Fibroblast of peridontal ligament (primary cell): ENCODE data around the gene FAM98C.
A peak's percentile ranks its signal among the peaks of the same experiment; 100 is the strongest.
"Not testable (repeated sequence)": the region's sequence is repeated elsewhere in the genome, so short reads cannot be mapped to it uniquely, and the experiment has no call there.

Experiments used
- DNase-seq: peaks from one replicate; pipeline ENCODE4 v3.0.0-alpha.2; 2010; ENCODE audit errors: extremely low read depth

FAM98C gene

DNA sequence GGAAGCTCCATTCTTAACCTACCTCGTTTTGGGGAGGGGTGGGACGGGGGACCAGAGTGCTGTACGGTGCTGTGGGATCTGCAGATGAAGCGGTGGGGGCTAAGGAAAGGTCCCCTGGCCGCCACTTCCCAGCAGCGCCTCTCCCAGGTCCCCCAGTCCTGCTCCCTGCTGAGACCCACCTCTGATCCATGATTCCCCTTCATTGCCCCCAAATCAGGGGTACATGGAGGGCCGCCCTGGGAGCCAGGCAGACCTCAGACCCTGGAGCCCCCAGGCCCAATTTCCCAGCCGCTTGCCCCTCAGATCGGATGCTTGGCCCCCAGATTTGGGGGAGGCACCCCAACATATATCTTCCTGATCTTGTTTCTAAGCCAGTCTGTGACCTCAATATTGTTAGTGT, 3.8 kb upstream of the FAM98C start:
- DNase-seq = no peak

GRCh38 chr19:38399537-38399936, 3.4 kb upstream of the FAM98C start:
- no peak for DNase-seq

GRCh38 chr19:38400361-38400760, 2.5 kb upstream of the FAM98C start:
- DNase-seq = no peak

DNA sequence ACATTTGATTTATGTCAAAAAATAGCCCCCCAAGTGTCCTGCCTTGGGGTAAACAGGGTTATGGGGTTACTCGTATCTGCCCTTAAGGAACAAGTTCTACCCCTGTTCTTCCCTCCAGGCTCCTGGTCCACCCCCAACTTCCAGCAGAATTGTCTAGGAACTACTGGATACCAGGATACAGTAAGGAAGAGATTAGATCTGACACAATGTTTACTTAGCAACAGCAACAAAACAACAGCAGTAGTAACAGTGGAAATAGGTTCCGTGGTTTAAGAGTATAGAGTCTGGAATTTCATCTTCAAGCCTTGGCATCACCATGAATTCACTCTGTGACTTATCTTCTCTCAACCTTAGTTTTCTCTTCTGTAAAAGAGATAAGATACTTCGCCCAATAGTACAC, 1.7 kb upstream of the FAM98C start:
- peak; percentile 26 for DNase-seq

DNA sequence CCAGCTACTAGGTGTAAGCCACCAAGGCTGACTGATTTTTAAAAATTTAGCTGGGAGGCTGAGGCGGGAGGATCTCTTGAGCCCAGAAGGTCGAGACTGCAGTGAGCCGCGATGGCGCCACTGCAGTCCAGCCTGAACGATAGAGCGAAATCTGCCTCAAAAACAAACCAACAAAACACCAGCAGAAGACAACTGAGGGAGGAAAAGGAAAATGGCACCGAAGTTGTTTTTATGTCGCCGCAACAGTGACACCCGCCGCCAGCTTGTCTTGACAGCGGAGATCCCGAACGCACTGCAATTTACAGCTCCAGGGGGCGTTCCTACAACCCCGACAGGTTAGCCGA, 298 bp upstream of the FAM98C start:
- DNase-seq = no peak

DNA sequence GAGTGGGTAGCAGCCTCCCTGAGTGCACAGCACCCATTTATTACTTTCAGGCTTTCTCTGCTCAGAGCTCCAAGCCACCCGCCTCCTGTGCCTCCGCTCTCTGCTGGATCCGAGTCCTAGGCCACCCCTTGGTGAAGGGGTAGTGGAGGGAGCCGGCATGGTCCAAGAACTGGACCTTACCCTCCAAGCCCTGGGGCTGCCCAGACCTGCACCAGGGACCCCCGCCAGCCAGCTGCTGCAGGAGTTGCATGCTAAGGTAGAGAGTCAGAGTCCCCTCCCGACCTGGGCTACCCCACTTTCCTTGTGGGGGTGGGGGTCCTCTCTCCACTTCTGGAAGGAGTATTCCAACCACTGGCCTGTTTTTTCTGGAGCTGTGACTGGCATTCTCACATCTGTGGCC, 2.0 kb downstream of the FAM98C start:
- no peak for DNase-seq

DNA sequence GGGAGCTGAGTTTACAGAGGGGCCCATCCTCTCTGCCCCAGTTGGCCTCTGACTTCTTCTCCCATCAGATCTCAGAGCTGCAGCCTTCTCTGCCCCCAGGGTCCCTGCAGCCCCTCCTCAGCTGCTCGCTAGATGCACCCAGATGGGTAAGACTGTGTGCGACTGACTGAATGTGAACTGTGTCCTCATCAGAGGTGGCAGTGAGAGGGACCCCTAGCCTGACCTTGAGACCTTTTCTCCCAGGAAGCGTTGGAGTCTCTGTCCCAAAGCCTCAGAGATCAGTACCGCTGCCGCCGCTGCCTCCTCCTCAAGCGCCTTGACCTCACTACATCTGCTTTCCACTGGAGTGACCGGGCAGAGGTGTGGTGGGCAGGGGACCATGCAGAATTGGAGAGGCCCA, 2.4 kb downstream of the FAM98C start:
- DNase-seq = no peak

DNA sequence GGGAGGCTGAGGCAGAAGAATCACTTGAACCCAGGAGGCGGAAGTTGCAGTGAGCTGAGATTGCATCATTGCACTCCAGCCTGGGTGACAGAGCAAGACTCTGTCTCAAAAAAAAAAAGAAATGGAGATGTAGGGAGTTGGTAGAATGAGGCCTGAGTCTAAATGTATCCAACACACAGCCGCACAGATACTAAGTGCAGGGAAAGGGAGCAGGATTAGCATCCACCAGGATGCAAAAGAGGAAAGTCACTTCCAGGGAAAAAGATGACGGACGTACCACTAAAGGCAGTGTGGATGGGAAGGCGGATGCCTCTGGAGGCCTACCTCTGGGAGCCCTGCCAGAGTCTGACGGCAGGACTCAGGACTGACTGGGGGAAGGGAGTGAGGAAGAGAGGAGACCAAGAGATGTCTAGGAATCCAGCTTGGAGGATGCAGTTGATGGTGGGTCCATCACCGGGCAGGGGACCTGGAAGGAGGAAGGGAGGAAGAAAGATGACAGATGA, 6.8 kb downstream of the FAM98C start:
- DNase-seq = peak; percentile 60

DNA sequence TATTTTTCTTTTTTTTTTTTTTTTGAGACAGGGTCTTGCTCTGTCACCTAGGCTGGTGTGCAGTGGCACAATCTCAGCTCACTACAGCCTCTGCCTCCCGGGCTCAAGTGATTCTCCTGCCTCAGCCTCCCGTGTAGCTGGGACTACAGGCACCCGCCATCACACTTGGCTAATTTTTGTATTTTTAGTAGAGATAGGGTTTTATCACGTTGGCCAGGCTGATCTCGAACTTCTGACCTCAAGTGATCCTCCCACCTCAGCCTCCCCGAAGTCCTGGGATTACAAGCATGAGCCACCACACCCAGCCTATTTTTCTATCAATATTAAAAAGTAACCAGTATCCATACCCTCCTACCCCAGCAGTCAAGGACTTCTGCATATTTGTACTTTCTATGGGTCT, 7.5 kb downstream of the FAM98C start:
- DNase-seq = not testable (repeated sequence)

DNA sequence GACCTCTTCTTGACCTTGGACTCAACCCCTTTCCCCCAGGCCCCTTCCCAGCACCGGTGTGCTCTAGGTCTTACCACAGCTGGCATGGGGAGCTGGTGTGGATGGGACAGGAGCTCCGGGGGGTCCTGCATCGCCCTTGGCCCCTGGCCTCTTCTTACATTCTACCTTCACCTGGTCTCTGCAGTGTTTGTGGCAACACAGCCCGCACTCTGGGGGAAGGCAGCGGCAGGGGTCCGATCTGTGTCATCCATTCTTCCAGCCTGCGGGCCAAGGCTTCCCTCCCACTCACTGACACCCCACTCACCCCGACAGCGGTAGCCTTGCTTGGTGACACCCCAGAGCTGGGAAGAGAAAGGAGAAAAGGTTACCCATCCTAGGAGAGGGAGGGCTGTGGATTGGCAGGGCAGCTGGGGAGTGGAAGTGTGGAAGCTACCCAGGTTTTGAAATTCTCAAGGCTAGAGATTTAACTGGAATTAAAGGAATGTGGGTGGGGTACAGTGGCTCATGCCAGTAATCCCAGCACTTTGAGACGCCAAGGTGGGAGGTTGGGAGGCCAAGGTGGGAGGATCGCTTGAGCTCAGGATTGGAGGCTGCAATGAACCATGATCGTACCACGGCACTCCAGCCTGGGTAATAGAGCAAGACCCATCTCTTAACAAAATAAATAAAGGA, 8.3 kb downstream of the FAM98C start:
- DNase-seq = no peak

GRCh38 chr19:38411898-38412297, 9.0 kb downstream of the FAM98C start:
- not testable (repeated sequence) for DNase-seq

DNA sequence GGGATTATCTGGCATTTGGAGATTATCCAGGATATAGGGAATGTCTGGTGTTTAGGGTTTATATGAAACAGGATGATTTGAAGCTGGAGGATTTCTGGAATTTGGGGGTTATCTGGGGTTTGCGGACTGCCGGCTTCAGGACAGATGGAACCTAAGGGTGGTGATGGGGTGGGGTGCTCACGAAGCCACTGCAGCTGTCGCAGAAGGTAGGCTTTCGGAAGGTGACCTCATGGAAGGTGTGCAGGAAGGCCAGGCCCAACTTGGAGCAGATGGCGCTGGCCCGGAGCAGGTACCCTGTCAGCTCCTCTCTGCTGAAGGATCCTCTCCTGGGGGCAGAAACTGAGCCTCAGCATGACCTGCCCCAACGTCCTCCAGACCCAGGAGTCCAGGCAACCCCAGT, 9.6 kb downstream of the FAM98C start:
- DNase-seq = no peak

GRCh38 chr19:38412961-38413360, 10.1 kb downstream of the FAM98C start:
- no peak for DNase-seq

- DNase-seq = no peak
Observed at GRCh38 chr19:38413416-38413815, 10.5 kb downstream of the FAM98C start.

- DNase-seq = no peak
Observed at GRCh38 chr19:38417146-38417543, 14.3 kb downstream of the FAM98C start.

DNA sequence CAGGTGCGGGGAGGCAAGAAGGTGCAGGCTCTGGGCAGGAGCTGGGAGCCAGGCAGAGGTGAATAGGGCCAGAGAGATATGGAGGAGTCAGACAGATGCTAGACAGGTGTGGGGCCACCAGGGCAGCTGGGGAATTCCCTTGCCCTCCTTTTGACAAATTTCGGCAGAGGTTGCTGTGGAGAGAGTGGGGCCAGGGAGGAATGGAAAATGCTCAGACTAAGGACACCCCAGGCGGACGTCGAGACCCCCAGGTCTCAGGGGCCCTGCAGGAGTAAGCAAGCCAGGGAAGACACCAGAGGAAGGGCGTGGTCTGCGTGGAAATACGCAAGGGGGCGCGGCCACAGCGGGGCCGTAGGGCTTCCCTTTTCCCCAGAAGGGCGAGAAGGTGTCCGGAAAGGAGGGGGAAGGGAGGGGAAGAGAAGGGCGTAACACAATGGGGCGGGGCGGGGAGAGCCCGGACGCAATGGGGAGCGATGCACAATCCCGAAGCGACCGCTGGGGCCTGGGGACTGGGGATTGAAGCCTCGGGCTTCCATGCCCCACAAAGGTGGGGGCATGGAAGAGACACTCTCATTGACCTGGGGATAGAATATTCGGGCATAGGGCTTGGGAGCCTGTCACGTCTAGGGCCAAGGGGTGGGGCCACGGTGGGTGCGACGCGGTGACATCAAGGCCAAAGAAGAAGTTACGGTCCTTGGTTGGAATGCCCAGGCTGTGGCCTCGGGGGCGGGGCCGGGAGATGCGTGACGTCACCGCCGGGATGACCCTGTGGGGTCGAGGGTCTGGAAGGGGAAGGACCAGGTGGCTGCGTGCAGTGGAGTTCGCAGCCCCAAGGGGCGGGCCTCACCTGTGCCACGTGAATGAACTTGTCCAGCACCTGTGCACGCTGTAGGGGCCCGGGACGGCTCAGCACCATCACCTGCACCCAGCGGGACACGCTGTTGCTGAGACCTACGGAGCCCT, 14.9 kb downstream of the FAM98C start:
- no peak for DNase-seq

- no peak for DNase-seq
Observed at GRCh38 chr19:38420935-38421334, 18.0 kb downstream of the FAM98C start.

DNA sequence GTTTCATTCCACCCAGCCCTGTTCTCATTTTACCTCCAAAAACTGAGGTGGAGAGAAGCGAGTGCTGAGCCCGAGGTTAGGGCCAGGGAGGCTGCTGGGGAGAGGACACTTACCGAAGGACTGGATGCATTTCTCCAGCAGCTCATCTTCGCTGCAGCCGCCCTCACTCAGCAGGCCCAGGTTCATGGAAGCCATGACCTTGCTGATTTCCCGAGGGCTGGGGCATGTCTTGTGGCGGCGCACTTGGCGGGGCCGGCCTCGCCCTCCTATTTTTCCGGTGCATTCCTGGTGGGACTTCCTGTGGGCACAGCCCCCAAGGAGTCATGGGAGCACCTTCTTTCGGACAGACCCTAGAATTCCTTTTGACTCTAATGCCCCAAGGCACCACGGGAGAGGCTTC, 19.0 kb downstream of the FAM98C start:
- DNase-seq = no peak

DNA sequence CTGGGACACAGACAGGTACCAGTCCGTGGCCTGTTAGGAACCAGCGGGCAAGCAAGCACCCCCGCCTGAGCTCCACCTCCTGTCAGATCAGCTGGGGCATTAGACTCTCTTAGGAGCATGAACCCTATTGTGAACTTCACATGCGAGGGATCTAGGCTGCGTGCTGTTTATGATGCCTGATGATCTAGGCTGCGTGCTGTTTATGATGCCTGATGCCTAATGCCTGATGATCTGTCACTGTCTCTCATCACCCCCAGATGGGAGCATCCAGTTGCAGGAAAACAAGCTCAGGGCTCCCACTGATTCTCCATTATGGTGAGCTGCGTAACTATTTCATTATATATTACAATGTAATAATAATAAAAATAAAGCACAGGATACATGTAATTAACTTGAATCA, 19.5 kb downstream of the FAM98C start:
- no peak for DNase-seq

DNA sequence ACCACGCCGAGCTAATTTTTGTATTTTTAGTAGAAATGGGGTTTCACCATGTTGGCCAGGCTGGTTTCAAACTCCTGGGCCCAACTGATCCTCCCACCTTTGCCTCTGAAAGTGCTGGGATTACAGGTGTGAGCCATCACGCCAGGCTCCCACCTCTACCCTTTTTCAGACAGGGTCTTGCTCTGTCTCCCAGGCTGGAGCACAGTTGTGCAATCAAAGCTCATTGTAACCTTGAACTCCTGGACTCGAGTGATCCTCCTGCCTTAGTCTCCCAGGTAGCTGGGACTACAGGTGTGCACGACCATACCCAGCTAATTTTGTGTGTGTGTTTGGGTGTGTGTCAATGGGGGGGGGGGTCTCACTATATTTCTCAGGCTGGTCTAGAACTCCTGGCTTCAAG, 21.4 kb downstream of the FAM98C start:
- no peak for DNase-seq

DNA sequence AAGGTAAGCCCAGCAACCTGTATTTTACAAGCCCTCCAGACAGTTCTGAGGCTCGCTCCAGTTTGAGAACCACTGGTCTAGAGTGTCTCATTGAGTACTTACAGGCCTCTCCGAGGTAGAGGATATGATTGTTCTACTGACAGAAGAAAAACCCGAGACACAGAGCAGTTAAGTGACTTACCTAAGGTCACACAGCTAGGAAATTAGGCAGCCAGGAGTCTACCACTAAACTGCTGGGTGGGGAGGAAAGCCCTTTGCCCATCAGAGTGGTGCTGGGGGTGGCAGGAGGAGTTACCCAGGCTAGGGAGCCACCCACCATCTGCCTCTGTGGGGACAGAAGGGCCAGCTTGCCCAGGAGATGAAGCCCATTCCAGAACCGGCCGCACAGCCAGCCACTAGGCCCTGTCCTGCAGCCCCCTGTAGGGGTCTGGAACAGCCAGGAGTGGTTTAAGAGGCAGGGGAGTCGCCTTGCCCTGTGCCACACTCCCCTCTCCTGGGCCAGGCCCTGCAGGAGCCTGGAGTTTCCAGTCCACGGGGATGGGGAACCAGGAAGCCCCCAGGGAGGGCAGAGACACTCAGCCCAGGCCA, 22.4 kb downstream of the FAM98C start:
- DNase-seq = no peak

GRCh38 chr19:38425810-38426466, 23.0 kb downstream of the FAM98C start, which contains the start of gene RASGRP4:
TSS of gene RASGRP4 (minus strand) at chr19:38426219. CDS start at chr19:38426091, 128 bp downstream.
- no peak for DNase-seq
